Endothelial cell of umbilical vein (primary cell): ENCODE results near the gene TIPIN. TPM values are rescaled to one million over a fixed set of nuclear protein-coding genes. Genes with fewer than 3 reads are reported as not detected.

Experiments used
- BruUV-seq: library from RNA; stranded (reverse); fragments of 400-500 nt; replicated peaks from 2 replicates; lab custom pipeline; 2021; lab: Mats Ljungman, UMichigan
- CTCF ChIA-PET: fragments of 300-600, 350-600 bp; sonication (Branson Sonifier 250); formaldehyde crosslinking; loops from one replicate; lab custom pipeline; 2021; ENCODE audit warnings: antibody characterized with exemption, inconsistent platforms; lab: Charles Lee
- POLR2A ChIA-PET: fragments of 300-600, 350-600 bp; sonication (Branson Sonifier 250); formaldehyde crosslinking; loops from one replicate; lab custom pipeline; 2021; ENCODE audit warnings: antibody characterized with exemption, inconsistent platforms; lab: Charles Lee
- DNase-seq: peaks from one replicate; pipeline ENCODE4 v3.0.0-alpha.2; 2011; ENCODE audit warnings: low read depth, low spot score
- FAIRE-seq: peaks from 2 replicates; lab custom pipeline; 2011; peaks lifted over from hg19 to GRCh38; lab: Jason Lieb, UNC
- H2AFZ ChIP-seq: 2 replicates; pipeline ENCODE4 v1.6.0; 2012; ENCODE audit warnings: low read depth, low read length, control low read depth, inconsistent platforms
- H3K27ac ChIP-seq: 2 replicates; pipeline ENCODE4 v1.5.1; 2011; ENCODE audit warnings: low read depth, mild to moderate bottlenecking, control low read depth, low read length, moderate library complexity; ENCODE audit not compliant: insufficient read depth
- H3K27me3 ChIP-seq, 2 experiments: 2 replicates each; pipeline versions ENCODE4 v1.6.0 to v1.6.1; 2011; ENCODE audit warnings: low read length in 2 of 2, mixed read lengths in 1 of 2; ENCODE audit not compliant: control insufficient read depth in 2 of 2, insufficient read depth in 2 of 2
- H3K36me3 ChIP-seq, 2 experiments: 2 replicates in 1 of 2; 3 replicates in 1 of 2; pipeline ENCODE4 v1.5.1; 2011; ENCODE audit warnings: low read length in 2 of 2, mild to moderate bottlenecking in 1 of 2, moderate library complexity in 1 of 2; ENCODE audit not compliant: control insufficient read depth in 2 of 2, insufficient read depth in 2 of 2; ENCODE audit errors: extremely low read depth in 1 of 2
- H3K4me1 ChIP-seq: 3 replicates; pipeline ENCODE4 v1.5.1; 2011; ENCODE audit warnings: mild to moderate bottlenecking, low read length; ENCODE audit not compliant: control insufficient read depth, insufficient read depth; ENCODE audit errors: extremely low read depth
- H3K4me2 ChIP-seq: 2 replicates; pipeline ENCODE4 v1.6.1; 2011; ENCODE audit warnings: low read length, control low read depth, mixed read lengths; ENCODE audit not compliant: insufficient read depth
- H3K4me3 ChIP-seq, 3 experiments: fragments of 200-600 bp in 1 of 3; sonication (generic), shearing (Covaris generic) in 1 of 3; replicated peaks in 1 of 3; 2 replicates each; pipeline ENCODE4 v1.5.1; 2011 to 2016; ENCODE audit warnings: control low read depth in 3 of 3, low read length in 3 of 3, mild to moderate bottlenecking in 2 of 3, inconsistent platforms in 1 of 3, low read depth in 1 of 3, moderate library complexity in 1 of 3; ENCODE audit not compliant: insufficient read depth in 1 of 3
- H3K79me2 ChIP-seq: 2 replicates; pipeline ENCODE4 v1.6.0; 2012; ENCODE audit warnings: low read length, inconsistent platforms; ENCODE audit not compliant: control insufficient read depth, insufficient read depth
- H3K9ac ChIP-seq: replicated peaks from 2 replicates; pipeline ENCODE3; 2011; ENCODE audit warnings: low read length, control low read depth; ENCODE audit not compliant: insufficient read depth; ENCODE audit errors: extremely low read depth
- H3K9me1 ChIP-seq: replicated peaks from 3 replicates; pipeline ENCODE4 v1.6.0; 2011; ENCODE audit warnings: mild to moderate bottlenecking, low read length; ENCODE audit not compliant: control insufficient read depth, insufficient read depth; ENCODE audit errors: extremely low read depth
- H3K9me3 ChIP-seq: replicated peaks from 2 replicates; pipeline ENCODE4 v1.5.1; 2012; ENCODE audit warnings: low read length, inconsistent platforms; ENCODE audit not compliant: control insufficient read depth, insufficient read depth
- H4K20me1 ChIP-seq: replicated peaks from 2 replicates; pipeline ENCODE3; 2011; ENCODE audit warnings: mild to moderate bottlenecking, low read length; ENCODE audit not compliant: control insufficient read depth, insufficient read depth; ENCODE audit errors: extremely low read depth
- CTCF ChIP-seq, 2 donors: IDR thresholded peaks; 1 replicate in 1 of 2; 2 replicates in 1 of 2; pipeline ENCODE4 v1.5.1; 2011; ENCODE audit warnings: low read length in 2 of 2, mild to moderate bottlenecking in 2 of 2, moderate library complexity in 2 of 2, control low read depth in 1 of 2, inconsistent platforms in 1 of 2, low read depth in 1 of 2; ENCODE audit not compliant: insufficient read depth in 1 of 2; ENCODE audit errors: extremely low read depth in 1 of 2
- EZH2 ChIP-seq: IDR thresholded peaks from 2 replicates; pipeline ENCODE4 v1.6.1; 2012; ENCODE audit warnings: borderline replicate concordance, low read depth, mild to moderate bottlenecking, moderate library complexity, low read length, inconsistent platforms; ENCODE audit not compliant: severe bottlenecking
- FOS ChIP-seq: IDR thresholded peaks from 2 replicates; pipeline ENCODE4 v1.6.1; 2011; ENCODE audit warnings: mild to moderate bottlenecking, low read length, moderate library complexity, borderline replicate concordance; ENCODE audit not compliant: insufficient read depth
- GATA2 ChIP-seq: IDR thresholded peaks from 2 replicates; pipeline ENCODE4 v1.7.0; 2011; ENCODE audit warnings: low read depth, mild to moderate bottlenecking, moderate library complexity, mixed read lengths, low read length; ENCODE audit not compliant: insufficient read length, insufficient read depth
- JUN ChIP-seq: IDR thresholded peaks from 2 replicates; pipeline ENCODE4 v1.6.1; 2011; ENCODE audit warnings: borderline replicate concordance, low read depth; ENCODE audit not compliant: insufficient read length, insufficient read depth
- MAX ChIP-seq: IDR thresholded peaks from 2 replicates; pipeline ENCODE4 v1.6.1; 2011; ENCODE audit not compliant: insufficient read depth, insufficient read length
- MYC ChIP-seq: IDR thresholded peaks from one replicate; pipeline ENCODE4 v1.6.1; 2011; ENCODE audit warnings: mild to moderate bottlenecking, low read depth, low read length
- POLR2A ChIP-seq: IDR thresholded peaks from 2 replicates; pipeline ENCODE4 v1.6.1; 2012; ENCODE audit warnings: low read depth, mild to moderate bottlenecking, control low read depth, low read length
- POLR2AphosphoS5 ChIP-seq: IDR thresholded peaks from 2 replicates; pipeline ENCODE4 v1.6.1; 2012; ENCODE audit warnings: low read depth, mild to moderate bottlenecking, control low read depth, low read length, moderate library complexity; ENCODE audit not compliant: insufficient read depth
- dilution Hi-C: fragments of 300-500 bp; cut with MboI; formaldehyde crosslinking; loops from one replicate; pipeline ENCODE4 v1.15.0; 2019; ENCODE audit warnings: low sequenced_read_pairs; ENCODE audit not compliant: extremely low pct_ligation_motif_present
- intact Hi-C: fragments of 100-400 bp; cut with micrococcal nuclease; formaldehyde crosslinking; loops from one replicate; pipeline ENCODE4 v1.10.0; 2022
- polyA plus RNA-seq, 4 experiments: library from polyadenylated mRNA; depleted of rRNA in 3 of 4; stranded (reverse) in 3 of 4; unstranded in 1 of 4; fragments of >200 nt; gene quantifications; 2 replicates each; pipeline versions ENCODE4 v1.2.1 to v1.2.3, GENCODE V29; 2011 to 2012; ENCODE audit warnings: missing spikeins in 1 of 4
- total RNA-seq: library from RNA; stranded (reverse); gene quantifications from 2 replicates; pipeline ENCODE4 v1.2.3, GENCODE V29; 2021

The TIPIN gene
- total and polyA plus RNA-seq, 2 donors (not counting 3 experiments of a cell fraction or from before 2014, with no cell fraction given) = 3.6 to 15.4 TPM

- peak overlapping the region; percentile 7 to 78 (median 69) for H3K4me3 ChIP-seq
- DNase-seq = peak; percentile 68
These were observed 62.1 kb downstream of the TIPIN start for GRCh38 chr15:66294157-66294931.

More at GRCh38 chr15:66294157-66294931, 62.1 kb downstream of the TIPIN start:
- CTCF ChIA-PET = interaction anchor here (4.3 kb wide), 1 partner anchor 204 kb away, joined by 36 read pairs; the partner anchor contains the start of gene SNAPC5
- Histone ChIP-seq H2AFZ (peak overlapping the region; percentile 69), H3K9ac (peak overlapping the region; percentile 88), H3K27me3 (no peaks in the 10 kb centered on the region), H3K27ac (peak overlapping the region; percentile 71), H4K20me1 (no peaks in the 10 kb centered on the region), H3K4me2 (peak overlapping the region; percentile 86), H3K9me3 (no peaks in the 10 kb centered on the region), H3K4me1 (peaks cover 30% of the 10 kb centered on the region), H3K79me2 (peaks cover 10% of the 10 kb centered on the region), H3K9me1 (no peaks in the 10 kb centered on the region), H3K36me3 (no peaks in the 10 kb centered on the region)
- peak; percentile 84 for FAIRE-seq
- POLR2A ChIA-PET = no interaction called here
- intact Hi-C loops (loop anchor here (2.0 kb wide), 2 partner anchors 92 to 202 kb away; partner anchors contain the start of genes MAP2K1 and SNAPC5), dilution Hi-C loops (no loop called here)
- BruUV-seq = no TSS peak
- TF ChIP-seq MAX = peak; percentile 76
- no peak for TF ChIP-seq EZH2
- TF ChIP-seq CTCF (IDR thresholded peaks at IDR 0.05; ENCODE audit: extremely low read depth in 1 of 2, insufficient read depth in 1 of 2, low read depth in 1 of 2, low read length in 2 of 2) = no peak
- TF ChIP-seq MYC = peak; percentile 1
- TF ChIP-seq POLR2AphosphoS5 = no peak
- peak; percentile 47 for TF ChIP-seq FOS
- no peak for TF ChIP-seq POLR2A
- no peak for TF ChIP-seq GATA2
- peak; percentile 26 for TF ChIP-seq JUN
